GM12872 (cell line): ENCODE measurements around the gene ARHGAP20.

Experiments used
- TF ChIP-seq, protein P1 (sequence below): IDR thresholded peaks from 3 replicates; pipeline ENCODE4 v1.5.1; 2011; ENCODE audit warnings: low read depth, mild to moderate bottlenecking, low read length, moderate library complexity; ENCODE audit not compliant: insufficient read depth

ARHGAP20 gene

DNA sequence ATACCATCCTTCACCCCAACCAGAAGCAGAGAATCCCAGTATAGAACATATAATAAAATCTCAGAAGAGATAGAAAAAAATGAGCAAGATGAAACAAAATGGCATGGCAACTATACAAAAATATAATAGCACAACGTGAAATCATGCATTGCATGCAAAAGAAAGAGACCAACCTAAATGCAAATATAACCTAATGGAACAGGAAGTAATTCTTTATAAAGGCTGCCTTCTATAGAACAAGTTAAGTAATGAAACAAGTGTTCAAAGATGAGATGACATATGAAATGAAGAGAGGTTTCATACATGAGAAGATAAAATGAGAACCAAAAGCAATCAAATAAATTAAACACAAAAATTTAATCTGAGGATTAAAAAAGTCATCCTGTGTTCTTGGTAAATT is 18.5 kb upstream of the ARHGAP20 start:
- TF ChIP-seq, protein P1, sequence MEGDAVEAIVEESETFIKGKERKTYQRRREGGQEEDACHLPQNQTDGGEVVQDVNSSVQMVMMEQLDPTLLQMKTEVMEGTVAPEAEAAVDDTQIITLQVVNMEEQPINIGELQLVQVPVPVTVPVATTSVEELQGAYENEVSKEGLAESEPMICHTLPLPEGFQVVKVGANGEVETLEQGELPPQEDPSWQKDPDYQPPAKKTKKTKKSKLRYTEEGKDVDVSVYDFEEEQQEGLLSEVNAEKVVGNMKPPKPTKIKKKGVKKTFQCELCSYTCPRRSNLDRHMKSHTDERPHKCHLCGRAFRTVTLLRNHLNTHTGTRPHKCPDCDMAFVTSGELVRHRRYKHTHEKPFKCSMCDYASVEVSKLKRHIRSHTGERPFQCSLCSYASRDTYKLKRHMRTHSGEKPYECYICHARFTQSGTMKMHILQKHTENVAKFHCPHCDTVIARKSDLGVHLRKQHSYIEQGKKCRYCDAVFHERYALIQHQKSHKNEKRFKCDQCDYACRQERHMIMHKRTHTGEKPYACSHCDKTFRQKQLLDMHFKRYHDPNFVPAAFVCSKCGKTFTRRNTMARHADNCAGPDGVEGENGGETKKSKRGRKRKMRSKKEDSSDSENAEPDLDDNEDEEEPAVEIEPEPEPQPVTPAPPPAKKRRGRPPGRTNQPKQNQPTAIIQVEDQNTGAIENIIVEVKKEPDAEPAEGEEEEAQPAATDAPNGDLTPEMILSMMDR, result no peak

DNA sequence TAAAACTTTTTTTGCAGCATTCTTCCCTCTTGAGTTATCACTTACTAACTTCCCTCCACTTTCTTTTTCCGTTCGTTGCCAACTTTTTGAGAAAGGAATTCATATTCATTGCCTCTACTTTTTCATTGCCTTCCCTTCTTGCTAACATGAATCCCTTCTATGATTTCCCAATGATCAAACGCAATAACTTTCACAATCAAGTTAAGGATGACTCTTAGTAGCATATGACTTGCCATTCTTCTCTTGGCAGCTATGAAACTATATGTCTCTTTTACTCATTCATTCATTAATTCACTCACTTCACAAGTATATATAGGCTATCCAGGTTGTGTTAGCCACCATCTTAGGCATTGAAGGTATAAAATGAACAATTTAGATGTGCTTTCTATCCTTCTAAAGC is 16.6 kb upstream of the ARHGAP20 start:
- TF ChIP-seq, protein P1, result no peak

DNA sequence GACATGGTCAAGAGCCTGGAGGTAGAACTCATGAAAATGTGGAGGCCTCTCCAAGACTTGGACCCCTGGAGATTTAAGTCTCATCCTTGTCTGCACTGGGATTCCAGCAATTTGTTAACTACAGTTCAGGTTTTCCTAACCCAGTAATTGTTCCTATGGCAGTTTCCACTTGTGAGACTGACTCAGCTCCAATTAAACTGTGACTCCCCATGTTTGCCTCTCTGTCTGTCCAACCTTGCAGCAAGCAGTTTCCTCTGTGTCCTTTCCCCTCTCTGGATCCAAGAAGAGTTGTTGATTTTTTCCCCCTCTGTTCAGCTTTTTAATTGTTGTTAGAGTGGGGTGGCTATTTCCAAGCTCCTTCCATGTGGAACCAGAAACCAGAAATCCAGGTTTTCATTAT is 16.2 kb upstream of the ARHGAP20 start:
- TF ChIP-seq, protein P1, result no peak

DNA sequence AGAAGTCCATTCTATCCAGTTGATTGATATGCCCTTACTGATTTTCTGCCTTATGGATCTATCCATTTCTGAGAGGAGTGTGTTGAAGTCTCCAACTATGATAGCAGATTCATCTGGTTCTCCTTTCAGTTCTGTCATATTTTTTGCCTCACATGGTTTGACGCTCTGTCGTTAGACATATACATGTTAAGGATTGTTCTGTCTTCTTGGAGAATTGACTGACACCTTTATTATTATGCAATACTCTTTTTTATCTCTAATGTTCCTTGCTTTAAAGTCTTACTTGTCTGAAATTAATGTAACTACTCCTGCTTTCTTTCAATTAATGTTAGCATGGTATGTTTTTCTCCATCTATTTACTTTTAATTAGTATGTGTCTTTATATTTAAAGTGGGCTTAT is 12.1 kb upstream of the ARHGAP20 start:
- TF ChIP-seq, protein P1, result no peak

DNA sequence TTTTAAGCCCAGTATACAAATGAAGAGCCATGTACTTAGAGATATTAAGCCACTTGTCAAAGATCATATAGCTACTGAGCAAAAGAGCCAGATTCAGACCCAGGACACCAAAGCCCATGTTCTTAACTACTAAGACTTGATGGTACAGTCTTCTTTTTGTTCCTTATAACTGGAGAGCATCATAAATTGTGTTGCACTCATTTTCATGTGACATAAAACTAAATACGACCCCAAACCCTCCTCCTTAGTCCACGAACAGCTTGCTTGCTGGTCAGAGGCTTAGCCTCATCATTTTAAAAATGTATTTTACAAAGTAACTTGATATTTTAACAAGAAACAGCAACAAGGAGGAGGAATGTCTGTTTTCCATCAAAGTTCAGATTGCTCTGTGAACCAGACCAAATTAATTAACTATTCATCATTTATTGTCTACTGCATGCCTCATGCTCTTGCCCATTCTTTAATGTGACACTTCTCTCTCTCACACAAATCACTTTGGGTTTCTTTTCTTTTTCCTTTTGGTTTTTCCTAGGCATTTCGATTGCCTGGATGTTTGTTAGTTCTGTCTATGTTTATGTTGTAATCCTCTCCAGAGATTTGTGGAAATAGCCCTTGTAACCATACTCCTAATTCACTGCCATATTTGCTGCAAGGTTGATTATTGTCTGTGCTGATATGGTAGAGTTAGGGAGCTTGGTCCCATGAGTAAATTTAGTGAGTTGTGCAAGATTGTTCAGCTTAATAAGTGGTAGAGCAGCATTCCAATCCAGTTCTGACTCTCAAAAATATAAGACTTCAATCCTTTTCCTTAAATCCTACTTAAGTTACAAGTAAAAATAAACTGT is 8.4 kb upstream of the ARHGAP20 start:
- TF ChIP-seq, protein P1, result no peak

DNA sequence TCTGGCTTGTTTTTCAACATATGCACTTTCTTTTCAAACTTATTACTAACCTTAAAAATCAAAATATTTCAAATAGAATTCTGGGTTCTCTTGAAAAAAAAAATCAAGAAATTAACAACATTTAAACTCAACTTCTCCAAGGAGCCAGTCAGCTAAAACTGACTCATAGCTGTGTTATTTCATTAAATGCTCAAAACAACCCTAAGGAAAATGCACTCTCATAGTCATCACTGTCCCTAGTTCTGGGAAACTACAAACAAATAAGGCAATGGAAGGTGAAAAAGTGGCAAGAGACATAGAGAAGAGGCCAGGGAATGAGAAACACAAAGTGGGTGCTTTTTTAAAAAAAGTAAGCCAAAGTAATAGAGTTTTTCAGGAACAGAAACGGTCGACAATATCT is 4.1 kb upstream of the ARHGAP20 start:
- TF ChIP-seq, protein P1, result no peak

DNA sequence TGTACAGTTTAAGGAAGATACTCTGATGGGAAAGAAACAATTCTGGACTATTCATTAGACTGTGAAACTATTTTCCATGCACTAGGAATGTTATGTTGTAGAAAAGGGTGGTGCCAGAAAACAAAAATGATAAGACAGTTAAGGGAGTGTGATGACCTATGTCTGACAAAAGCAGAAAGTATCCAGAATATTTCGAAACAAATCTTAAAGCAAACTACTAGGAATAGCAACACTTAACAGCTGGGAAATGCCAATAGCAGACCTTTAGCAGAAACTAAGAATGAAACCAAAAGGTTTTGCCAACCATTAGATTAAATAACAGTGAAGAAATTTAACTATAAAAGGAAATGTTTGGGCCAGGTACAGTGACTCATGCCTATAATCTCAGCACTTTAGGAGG is 3.3 kb upstream of the ARHGAP20 start:
- TF ChIP-seq, protein P1, result no peak
